ENCODE results near the gene MAPK10. TPM values are rescaled to one million over a fixed set of nuclear protein-coding genes. Genes with fewer than 3 reads are reported as not detected.

The MAPK10 gene
- total and polyA plus RNA-seq, 9 of the 15 experiments (the other 6 are each of a cell fraction or from before 2014, with no cell fraction given), result 0.10 to 0.53 (median 0.18) TPM; not detected in 4

- Histone ChIP-seq H3K4me1 (replicated peaks in 1 of 2; ENCODE audit: control insufficient read depth in 2 of 2, insufficient read depth in 2 of 2, low read length in 2 of 2) (no peaks in the 10 kb centered on the region), H3K9me1 (ENCODE audit: control insufficient read depth, insufficient read depth, low read length) (no peaks in the 10 kb centered on the region), H3K27ac (ENCODE audit: extremely low read depth, low read depth, low read length) (no peak overlapping the region), H3K9ac (ENCODE audit: insufficient read depth in 1 of 2, low read depth in 2 of 2, low read length in 2 of 2) (no peak overlapping the region), H3K4me3 (no peak overlapping the region), H3K4me2 (ENCODE audit: insufficient read depth, low read length) (no peak overlapping the region), H2AFZ (ENCODE audit: low read depth, low read length) (no peak overlapping the region), H4K20me1 (replicated peaks; ENCODE audit: control insufficient read depth, insufficient read depth, low read length) (no peaks in the 10 kb centered on the region), H3K27me3 (ENCODE audit: control insufficient read depth in 2 of 2, insufficient read depth in 2 of 2, low read length in 2 of 2) (no peaks in the 10 kb centered on the region; a peak in 1 of 5 replicates), H3K9me3 (replicated peaks; ENCODE audit: control insufficient read depth, insufficient read depth, low read depth, low read length) (no peaks in the 10 kb centered on the region), H3K36me3 (ENCODE audit: control insufficient read depth, insufficient read depth, low read length) (no peaks in the 10 kb centered on the region), H3K79me2 (ENCODE audit: control insufficient read depth, insufficient read depth, low read length) (no peaks in the 10 kb centered on the region)
- intact Hi-C loops (cut with micrococcal nuclease) (no loop called here), in situ Hi-C loops (cut with MboI) (no loop called here)
- no TSS peak for BruUV-seq (replicated peaks)
- FAIRE-seq, result no peak
- DNase-seq (ENCODE audit: extremely low read depth in 1 of 4, low spot score in 3 of 4), result no peak
- 0% methylated on average over 11 of the region's 11 CpGs for WGBS (ENCODE audit: insufficient coverage, low coverage, missing lambda C conversion rate)
- POLR2A ChIA-PET, result no interaction called here
- no peak for TF ChIP-seq ZNF165 (CRISPR knock-in tag; IDR thresholded peaks at IDR 0.05; ENCODE audit: borderline replicate concordance)
- no peak for TF ChIP-seq KHSRP (IDR thresholded peaks at IDR 0.05)
- TF ChIP-seq CBX5 (IDR thresholded peaks at IDR 0.05; ENCODE audit: borderline replicate concordance, low read depth), result no peak
- TF ChIP-seq NFATC3 (IDR thresholded peaks at IDR 0.05), result no peak
- TF ChIP-seq, protein P1, sequence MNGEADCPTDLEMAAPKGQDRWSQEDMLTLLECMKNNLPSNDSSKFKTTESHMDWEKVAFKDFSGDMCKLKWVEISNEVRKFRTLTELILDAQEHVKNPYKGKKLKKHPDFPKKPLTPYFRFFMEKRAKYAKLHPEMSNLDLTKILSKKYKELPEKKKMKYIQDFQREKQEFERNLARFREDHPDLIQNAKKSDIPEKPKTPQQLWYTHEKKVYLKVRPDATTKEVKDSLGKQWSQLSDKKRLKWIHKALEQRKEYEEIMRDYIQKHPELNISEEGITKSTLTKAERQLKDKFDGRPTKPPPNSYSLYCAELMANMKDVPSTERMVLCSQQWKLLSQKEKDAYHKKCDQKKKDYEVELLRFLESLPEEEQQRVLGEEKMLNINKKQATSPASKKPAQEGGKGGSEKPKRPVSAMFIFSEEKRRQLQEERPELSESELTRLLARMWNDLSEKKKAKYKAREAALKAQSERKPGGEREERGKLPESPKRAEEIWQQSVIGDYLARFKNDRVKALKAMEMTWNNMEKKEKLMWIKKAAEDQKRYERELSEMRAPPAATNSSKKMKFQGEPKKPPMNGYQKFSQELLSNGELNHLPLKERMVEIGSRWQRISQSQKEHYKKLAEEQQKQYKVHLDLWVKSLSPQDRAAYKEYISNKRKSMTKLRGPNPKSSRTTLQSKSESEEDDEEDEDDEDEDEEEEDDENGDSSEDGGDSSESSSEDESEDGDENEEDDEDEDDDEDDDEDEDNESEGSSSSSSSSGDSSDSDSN (IDR thresholded peaks at IDR 0.05; ENCODE audit: borderline replicate concordance in 1 of 2, low read depth in 2 of 2, low read length in 2 of 2), result no peak
- no peak for TF ChIP-seq U2AF2 (optimal IDR thresholded peaks at IDR 0.05; ENCODE audit: low read depth, low read length)
- TF ChIP-seq SRSF3 (IDR thresholded peaks at IDR 0.05; ENCODE audit: insufficient read depth, low read length), result no peak
- no peak for TF ChIP-seq CREM (IDR thresholded peaks at IDR 0.05; ENCODE audit: low read depth)
- no peak for TF ChIP-seq MAZ (CRISPR knock-in tag; conservative IDR thresholded peaks at IDR 0.05 in 1 of 2, IDR thresholded peaks at IDR 0.05 in 1 of 2)
- TF ChIP-seq, protein P2, sequence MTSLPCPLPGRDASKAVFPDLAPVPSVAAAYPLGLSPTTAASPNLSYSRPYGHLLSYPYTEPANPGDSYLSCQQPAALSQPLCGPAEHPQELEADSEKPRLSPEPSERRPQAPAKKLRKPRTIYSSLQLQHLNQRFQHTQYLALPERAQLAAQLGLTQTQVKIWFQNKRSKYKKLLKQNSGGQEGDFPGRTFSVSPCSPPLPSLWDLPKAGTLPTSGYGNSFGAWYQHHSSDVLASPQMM (CRISPR knock-in tag; IDR thresholded peaks at IDR 0.05), result no peak
- TF ChIP-seq POLR2B (IDR thresholded peaks at IDR 0.05; ENCODE audit: low read depth, partially characterized antibody), result no peak
- TF ChIP-seq SPI1 (IDR thresholded peaks at IDR 0.05; ENCODE audit: borderline replicate concordance, low read depth, low read length), result no peak
- TF ChIP-seq, protein P3, sequence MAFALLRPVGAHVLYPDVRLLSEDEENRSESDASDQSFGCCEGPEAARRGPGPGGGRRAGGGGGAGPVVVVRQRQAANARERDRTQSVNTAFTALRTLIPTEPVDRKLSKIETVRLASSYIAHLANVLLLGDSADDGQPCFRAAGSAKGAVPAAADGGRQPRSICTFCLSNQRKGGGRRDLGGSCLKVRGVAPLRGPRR (CRISPR knock-in tag; IDR thresholded peaks at IDR 0.05), result no peak
- TF ChIP-seq, protein P4, sequence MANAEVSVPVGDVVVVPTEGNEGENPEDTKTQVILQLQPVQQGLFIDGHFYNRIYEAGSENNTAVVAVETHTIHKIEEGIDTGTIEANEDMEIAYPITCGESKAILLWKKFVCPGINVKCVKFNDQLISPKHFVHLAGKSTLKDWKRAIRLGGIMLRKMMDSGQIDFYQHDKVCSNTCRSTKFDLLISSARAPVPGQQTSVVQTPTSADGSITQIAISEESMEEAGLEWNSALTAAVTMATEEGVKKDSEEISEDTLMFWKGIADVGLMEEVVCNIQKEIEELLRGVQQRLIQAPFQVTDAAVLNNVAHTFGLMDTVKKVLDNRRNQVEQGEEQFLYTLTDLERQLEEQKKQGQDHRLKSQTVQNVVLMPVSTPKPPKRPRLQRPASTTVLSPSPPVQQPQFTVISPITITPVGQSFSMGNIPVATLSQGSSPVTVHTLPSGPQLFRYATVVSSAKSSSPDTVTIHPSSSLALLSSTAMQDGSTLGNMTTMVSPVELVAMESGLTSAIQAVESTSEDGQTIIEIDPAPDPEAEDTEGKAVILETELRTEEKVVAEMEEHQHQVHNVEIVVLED (CRISPR knock-in tag; IDR thresholded peaks at IDR 0.05), result no peak
- TF ChIP-seq KAT7 (CRISPR knock-in tag; IDR thresholded peaks at IDR 0.05; ENCODE audit: borderline replicate concordance), result no peak
- TF ChIP-seq, protein P5, sequence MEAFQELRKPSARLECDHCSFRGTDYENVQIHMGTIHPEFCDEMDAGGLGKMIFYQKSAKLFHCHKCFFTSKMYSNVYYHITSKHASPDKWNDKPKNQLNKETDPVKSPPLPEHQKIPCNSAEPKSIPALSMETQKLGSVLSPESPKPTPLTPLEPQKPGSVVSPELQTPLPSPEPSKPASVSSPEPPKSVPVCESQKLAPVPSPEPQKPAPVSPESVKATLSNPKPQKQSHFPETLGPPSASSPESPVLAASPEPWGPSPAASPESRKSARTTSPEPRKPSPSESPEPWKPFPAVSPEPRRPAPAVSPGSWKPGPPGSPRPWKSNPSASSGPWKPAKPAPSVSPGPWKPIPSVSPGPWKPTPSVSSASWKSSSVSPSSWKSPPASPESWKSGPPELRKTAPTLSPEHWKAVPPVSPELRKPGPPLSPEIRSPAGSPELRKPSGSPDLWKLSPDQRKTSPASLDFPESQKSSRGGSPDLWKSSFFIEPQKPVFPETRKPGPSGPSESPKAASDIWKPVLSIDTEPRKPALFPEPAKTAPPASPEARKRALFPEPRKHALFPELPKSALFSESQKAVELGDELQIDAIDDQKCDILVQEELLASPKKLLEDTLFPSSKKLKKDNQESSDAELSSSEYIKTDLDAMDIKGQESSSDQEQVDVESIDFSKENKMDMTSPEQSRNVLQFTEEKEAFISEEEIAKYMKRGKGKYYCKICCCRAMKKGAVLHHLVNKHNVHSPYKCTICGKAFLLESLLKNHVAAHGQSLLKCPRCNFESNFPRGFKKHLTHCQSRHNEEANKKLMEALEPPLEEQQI (IDR thresholded peaks at IDR 0.05), result no peak
- CTCF ChIA-PET (ENCODE audit: low intra/inter-chr PET ratio), result no interaction called here
- ATAC-seq, result no peak
Observed at GRCh38 chr4:86294883-86295282, 65.0 kb downstream of the MAPK10 start.
